RWPE2 (cell line): ENCODE results near the gene CRISPLD2.

Experiments used
- ATAC-seq: fragments of 200-7000 bp; cut with Tn5 transposase; 3 replicates; pipeline ENCODE4 v1.9.1; 2021; ENCODE audit warnings: low read depth
- DNase-seq: peaks from one replicate; pipeline ENCODE4 v3.0.0-alpha.2; 2020; ENCODE audit warnings: low spot score
- H3K27ac ChIP-seq: fragments of 450-650 bp; 2 replicates; pipeline ENCODE4 v1.5.1; 2017; ENCODE audit warnings: mild to moderate bottlenecking; ENCODE audit not compliant: poor library complexity, severe bottlenecking
- H3K27me3 ChIP-seq: fragments of 250-450 bp; sonication (Bioruptor Pico); 2 replicates; pipeline ENCODE4 v1.5.1; 2021; ENCODE audit warnings: mild to moderate bottlenecking, moderate library complexity; ENCODE audit not compliant: insufficient read depth, poor library complexity, severe bottlenecking
- H3K36me3 ChIP-seq: fragments of 250-450 bp; sonication (Bioruptor Pico); 2 replicates; pipeline ENCODE4 v1.5.1; 2020; ENCODE audit warnings: low read depth, mild to moderate bottlenecking, moderate library complexity
- H3K4me1 ChIP-seq: fragments of 250-450 bp; sonication (Bioruptor Pico); 2 replicates; pipeline ENCODE4 v1.5.1; 2021; ENCODE audit warnings: mild to moderate bottlenecking, moderate library complexity; ENCODE audit not compliant: insufficient read depth, poor library complexity, severe bottlenecking
- H3K4me3 ChIP-seq: fragments of 250-450 bp; sonication (Bioruptor Pico); 2 replicates; pipeline ENCODE4 v1.5.1; 2021; ENCODE audit warnings: mild to moderate bottlenecking, moderate library complexity; ENCODE audit not compliant: severe bottlenecking
- H3K9me3 ChIP-seq: fragments of 250-450 bp; sonication (Bioruptor Pico); 2 replicates; pipeline ENCODE4 v1.5.1; 2021; ENCODE audit warnings: mild to moderate bottlenecking, moderate library complexity; ENCODE audit not compliant: severe bottlenecking
- TF ChIP-seq, protein P1 (sequence below): fragments of 450-650 bp; IDR thresholded peaks from one replicate; pipeline ENCODE4 v1.5.1; 2017; ENCODE audit warnings: mild to moderate bottlenecking, moderate library complexity; ENCODE audit not compliant: poor library complexity, severe bottlenecking

The CRISPLD2 gene

GRCh38 chr16:84919708-84920107 is 99.9 kb downstream of the CRISPLD2 start:
- Histone ChIP-seq H3K4me1 (no peaks in the 10 kb centered on the region), H3K4me3 (no peak overlapping the region), H3K36me3 (no peaks in the 10 kb centered on the region), H3K27me3 (no peaks in the 10 kb centered on the region), H3K9me3 (no peaks in the 10 kb centered on the region), H3K27ac (no peak overlapping the region)
- DNase-seq (no peak), ATAC-seq (no peak)
- TF ChIP-seq, protein P1, sequence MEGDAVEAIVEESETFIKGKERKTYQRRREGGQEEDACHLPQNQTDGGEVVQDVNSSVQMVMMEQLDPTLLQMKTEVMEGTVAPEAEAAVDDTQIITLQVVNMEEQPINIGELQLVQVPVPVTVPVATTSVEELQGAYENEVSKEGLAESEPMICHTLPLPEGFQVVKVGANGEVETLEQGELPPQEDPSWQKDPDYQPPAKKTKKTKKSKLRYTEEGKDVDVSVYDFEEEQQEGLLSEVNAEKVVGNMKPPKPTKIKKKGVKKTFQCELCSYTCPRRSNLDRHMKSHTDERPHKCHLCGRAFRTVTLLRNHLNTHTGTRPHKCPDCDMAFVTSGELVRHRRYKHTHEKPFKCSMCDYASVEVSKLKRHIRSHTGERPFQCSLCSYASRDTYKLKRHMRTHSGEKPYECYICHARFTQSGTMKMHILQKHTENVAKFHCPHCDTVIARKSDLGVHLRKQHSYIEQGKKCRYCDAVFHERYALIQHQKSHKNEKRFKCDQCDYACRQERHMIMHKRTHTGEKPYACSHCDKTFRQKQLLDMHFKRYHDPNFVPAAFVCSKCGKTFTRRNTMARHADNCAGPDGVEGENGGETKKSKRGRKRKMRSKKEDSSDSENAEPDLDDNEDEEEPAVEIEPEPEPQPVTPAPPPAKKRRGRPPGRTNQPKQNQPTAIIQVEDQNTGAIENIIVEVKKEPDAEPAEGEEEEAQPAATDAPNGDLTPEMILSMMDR, result no peak

GRCh38 chr16:84920333-84920732 is 100.5 kb downstream of the CRISPLD2 start:
- no peak for ATAC-seq
- no peak overlapping the region for H3K4me3 ChIP-seq
- no peaks in the 10 kb centered on the region for H3K9me3 ChIP-seq
- no peaks in the 10 kb centered on the region for H3K36me3 ChIP-seq
- DNase-seq, result no peak
- TF ChIP-seq, protein P1, result no peak
- no peaks in the 10 kb centered on the region for H3K4me1 ChIP-seq
- H3K27me3 ChIP-seq, result no peaks in the 10 kb centered on the region
- no peak overlapping the region for H3K27ac ChIP-seq

DNA sequence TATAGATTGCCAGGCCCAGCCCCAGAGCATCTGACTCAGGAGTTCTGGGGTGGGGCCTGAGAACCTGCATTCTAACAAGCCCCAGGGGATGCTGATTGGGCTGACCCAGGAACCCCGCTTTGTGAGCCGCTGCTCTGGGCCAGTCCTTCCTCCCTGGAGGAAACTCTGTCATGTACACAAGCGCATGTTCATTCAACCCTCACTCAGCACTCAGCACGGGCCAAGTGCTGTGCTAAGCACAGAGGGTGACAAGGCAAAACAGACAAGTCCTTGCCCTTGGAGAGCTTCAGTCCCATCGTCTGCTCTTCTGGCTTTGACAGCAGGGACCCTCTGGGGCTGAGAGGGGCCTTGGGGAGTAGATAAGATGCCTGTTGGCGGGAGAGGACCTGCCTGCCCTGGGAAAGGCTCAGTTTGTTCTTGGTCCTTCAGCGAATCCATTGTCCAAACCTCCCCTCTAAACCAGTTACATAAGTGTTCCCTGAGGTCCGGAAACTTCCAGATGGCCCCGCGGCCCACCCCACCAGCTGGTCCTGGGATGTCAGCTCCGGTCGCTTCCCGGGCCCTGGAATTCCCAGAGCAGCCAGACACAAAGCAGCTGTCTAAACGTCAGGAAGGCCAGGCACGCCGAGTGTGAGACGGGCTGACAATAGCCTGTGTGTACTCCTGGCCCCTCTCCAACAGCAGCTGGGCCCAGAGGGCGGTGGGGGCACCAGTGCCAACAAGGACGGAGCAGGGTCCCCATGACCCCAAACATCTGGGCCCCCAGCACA is 102.8 kb downstream of the CRISPLD2 start:
- DNase-seq (no peak), ATAC-seq (no peak)
- H3K4me1 ChIP-seq, result no peaks in the 10 kb centered on the region
- H3K36me3 ChIP-seq, result no peaks in the 10 kb centered on the region
- no peaks in the 10 kb centered on the region for H3K27me3 ChIP-seq
- no peak overlapping the region for H3K4me3 ChIP-seq
- H3K9me3 ChIP-seq, result no peaks in the 10 kb centered on the region
- TF ChIP-seq, protein P1, result no peak
- H3K27ac ChIP-seq, result no peak overlapping the region

DNA sequence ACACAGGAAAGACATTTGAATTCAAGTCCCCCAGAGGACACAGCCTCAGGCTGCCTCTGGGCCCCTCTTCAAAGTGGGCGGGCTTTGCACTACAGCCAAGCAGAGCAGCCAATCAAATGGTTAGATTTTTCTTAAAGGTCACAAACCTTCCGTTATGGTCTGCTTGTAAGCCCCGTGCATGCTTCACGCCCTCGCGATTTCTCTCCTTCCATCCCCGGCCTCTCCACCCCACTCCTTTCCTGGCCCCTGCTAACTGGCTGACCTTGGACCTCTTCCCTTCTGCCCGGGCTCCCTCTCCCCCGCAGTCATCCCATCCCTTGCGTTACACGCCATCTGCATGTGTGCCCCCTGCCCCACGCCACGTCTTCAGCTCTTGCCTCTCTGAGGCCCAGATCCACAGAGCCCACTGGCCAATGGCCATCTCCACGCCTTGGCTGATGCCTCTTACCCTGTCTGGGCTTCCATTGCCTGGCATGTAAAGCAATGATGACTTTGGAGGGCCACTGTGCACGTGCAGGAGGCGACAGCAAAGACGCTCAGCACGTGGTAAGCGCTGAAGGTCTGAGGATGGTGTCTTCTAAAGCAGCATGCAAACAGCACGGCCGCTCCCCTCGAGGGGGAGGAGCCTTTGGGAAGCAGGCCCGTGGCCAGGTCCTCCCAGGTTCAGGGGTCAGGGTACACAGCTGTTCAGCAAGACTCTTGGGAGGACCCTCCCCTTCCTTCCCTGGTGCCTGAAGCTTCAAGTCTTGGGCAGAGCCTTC is 104.7 kb downstream of the CRISPLD2 start:
- Histone ChIP-seq H3K9me3 (no peaks in the 10 kb centered on the region), H3K27ac (no peak overlapping the region), H3K27me3 (no peaks in the 10 kb centered on the region), H3K4me3 (no peak overlapping the region), H3K4me1 (peaks cover 3% of the 10 kb centered on the region), H3K36me3 (no peaks in the 10 kb centered on the region)
- DNase-seq, result no peak
- TF ChIP-seq, protein P1, result no peak
- ATAC-seq, result no peak
